HG02852 (cell line): Measurements from ENCODE around the gene TLE3.

Source experiments
- ATAC-seq: cut with Tn5 transposase; IDR thresholded peaks from one replicate; pipeline ENCODE4 v1.9.1; 2021; ENCODE audit warnings: mild to moderate bottlenecking, moderate library complexity; ENCODE audit not compliant: unreplicated experiment

The TLE3 gene

GRCh38 chr15:70033109-70033508, 64.6 kb downstream of the TLE3 start:
- no peak for ATAC-seq

GRCh38 chr15:70032509-70032908, 65.2 kb downstream of the TLE3 start:
- no peak for ATAC-seq

- ATAC-seq = no peak
Measured at GRCh38 chr15:70031713-70032112, 66.0 kb downstream of the TLE3 start.

- no peak for ATAC-seq
Measured at GRCh38 chr15:70031261-70031660, 66.5 kb downstream of the TLE3 start.

GRCh38 chr15:70030851-70031250, 66.9 kb downstream of the TLE3 start:
- no peak for ATAC-seq

- ATAC-seq = no peak
Measured at GRCh38 chr15:70029297-70029701, 68.4 kb downstream of the TLE3 start.

GRCh38 chr15:70027518-70027917, 70.2 kb downstream of the TLE3 start:
- ATAC-seq = no peak

- no peak for ATAC-seq
Measured at GRCh38 chr15:70026991-70027390, 70.7 kb downstream of the TLE3 start.

- ATAC-seq = no peak
Measured at GRCh38 chr15:70025413-70026296, 72.1 kb downstream of the TLE3 start.

GRCh38 chr15:70024521-70024920, 73.2 kb downstream of the TLE3 start:
- ATAC-seq = no peak

- no peak for ATAC-seq
Measured at GRCh38 chr15:70023769-70024491, 73.8 kb downstream of the TLE3 start.

GRCh38 chr15:70023064-70023768, 74.5 kb downstream of the TLE3 start:
- ATAC-seq = peak; percentile 89

GRCh38 chr15:70020229-70020628, 77.5 kb downstream of the TLE3 start:
- no peak for ATAC-seq

GRCh38 chr15:70018646-70019600, 78.8 kb downstream of the TLE3 start:
- ATAC-seq = no peak

- ATAC-seq = no peak
Measured at GRCh38 chr15:70017801-70018200, 79.9 kb downstream of the TLE3 start.

GRCh38 chr15:70017025-70017424, 80.7 kb downstream of the TLE3 start:
- ATAC-seq = no peak

GRCh38 chr15:70016511-70016994, 81.2 kb downstream of the TLE3 start:
- peak; percentile 33 for ATAC-seq

- ATAC-seq = peak; percentile 74
Measured at GRCh38 chr15:70014860-70015490, 82.7 kb downstream of the TLE3 start.

GRCh38 chr15:70014331-70014730, 83.4 kb downstream of the TLE3 start:
- no peak for ATAC-seq
